Mononuclear cell (primary cell): ENCODE measurements around the gene S100A16. TPM values are rescaled to one million over a fixed set of nuclear protein-coding genes. Genes with fewer than 3 reads are reported as not detected.
"Not testable (repeated sequence)": the region's sequence is repeated elsewhere in the genome, so short reads cannot be mapped to it uniquely, and the experiment has no call there.

Experiments
- H3K27me3 ChIP-seq: 2 replicates; pipeline ENCODE4 v1.6.0; 2011; ENCODE audit warnings: low read length, control low read depth; ENCODE audit not compliant: insufficient read depth
- H3K4me1 ChIP-seq: 2 replicates; pipeline ENCODE4 v1.5.1; 2011; ENCODE audit warnings: mild to moderate bottlenecking, low read length, control low read depth; ENCODE audit not compliant: insufficient read depth
- H3K4me3 ChIP-seq: 2 replicates; pipeline ENCODE4 v1.5.1; 2011; ENCODE audit warnings: mild to moderate bottlenecking, low read length, moderate library complexity
- H3K9me3 ChIP-seq: 2 replicates; pipeline ENCODE4 v1.5.1; 2011; ENCODE audit warnings: low read depth, mild to moderate bottlenecking, control low read depth, low read length
- total RNA-seq: library from RNA; depleted of rRNA; stranded (reverse); fragments of >200 nt; gene quantifications from one replicate; pipeline ENCODE4 v1.2.3, GENCODE V29; 2012

S100A16 gene
- total RNA-seq, 1 donor, result not detected

GRCh38 chr1:153646672-153647345 lies 33.9 kb upstream of the S100A16 start:
- peaks cover 36% of the 10 kb centered on the region for H3K4me1 ChIP-seq
- no peaks in the 10 kb centered on the region for H3K27me3 ChIP-seq
- H3K4me3 ChIP-seq, result no peak overlapping the region
- no peaks in the 10 kb centered on the region for H3K9me3 ChIP-seq

- peaks cover 32% of the 10 kb centered on the region for H3K4me1 ChIP-seq
Measured at GRCh38 chr1:153643816-153644215, 30.9 kb upstream of the S100A16 start.

DNA sequence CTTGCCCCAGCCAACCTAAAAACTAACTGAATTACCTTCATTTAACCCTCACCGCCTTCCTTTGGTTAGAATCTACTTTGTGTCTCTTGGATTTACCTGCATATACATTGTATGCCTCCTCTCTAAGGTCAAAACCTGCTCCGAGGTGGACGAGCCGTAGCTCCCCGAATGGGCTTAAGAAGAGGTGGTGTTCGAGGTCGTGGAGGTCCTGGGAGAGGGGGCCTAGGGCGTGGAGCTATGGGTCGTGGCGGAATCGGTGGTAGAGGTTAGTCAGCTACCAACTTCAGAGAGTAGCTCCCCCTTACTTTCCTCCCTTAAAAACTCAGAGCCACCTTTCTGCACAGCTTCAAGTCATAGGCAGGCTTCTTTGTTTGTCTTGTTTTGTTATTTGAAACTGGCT lies 30.2 kb upstream of the S100A16 start:
- peaks cover 32% of the 10 kb centered on the region for H3K4me1 ChIP-seq
- H3K9me3 ChIP-seq, result no peaks in the 10 kb centered on the region
- H3K27me3 ChIP-seq, result no peaks in the 10 kb centered on the region
- H3K4me3 ChIP-seq, result no peak overlapping the region

More at GRCh38 chr1:153643816-153644215, 30.9 kb upstream of the S100A16 start:
- no peaks in the 10 kb centered on the region for H3K9me3 ChIP-seq
- no peaks in the 10 kb centered on the region for H3K27me3 ChIP-seq
- H3K4me3 ChIP-seq, result no peak overlapping the region

GRCh38 chr1:153642161-153642560 lies 29.2 kb upstream of the S100A16 start:
- no peak overlapping the region for H3K4me3 ChIP-seq
- peaks cover 28% of the 10 kb centered on the region for H3K4me1 ChIP-seq
- H3K9me3 ChIP-seq, result no peaks in the 10 kb centered on the region
- H3K27me3 ChIP-seq, result no peaks in the 10 kb centered on the region

GRCh38 chr1:153640861-153641260 lies 27.9 kb upstream of the S100A16 start:
- H3K9me3 ChIP-seq, result no peaks in the 10 kb centered on the region
- H3K4me1 ChIP-seq, result peaks cover 21% of the 10 kb centered on the region
- H3K4me3 ChIP-seq, result no peak overlapping the region
- no peaks in the 10 kb centered on the region for H3K27me3 ChIP-seq

GRCh38 chr1:153640213-153640612 lies 27.3 kb upstream of the S100A16 start:
- not testable (repeated sequence) for H3K9me3 ChIP-seq, H3K4me3 ChIP-seq, H3K27me3 ChIP-seq
- H3K4me1 ChIP-seq, result peaks cover 21% of the 10 kb centered on the region

GRCh38 chr1:153639280-153639679 lies 26.3 kb upstream of the S100A16 start:
- Histone ChIP-seq H3K27me3 (no peaks in the 10 kb centered on the region), H3K4me3 (no peak overlapping the region), H3K9me3 (no peaks in the 10 kb centered on the region), H3K4me1 (peaks cover 20% of the 10 kb centered on the region)

GRCh38 chr1:153638261-153638660 lies 25.3 kb upstream of the S100A16 start:
- H3K27me3 ChIP-seq, result no peaks in the 10 kb centered on the region
- peaks cover 24% of the 10 kb centered on the region for H3K4me1 ChIP-seq
- H3K9me3 ChIP-seq, result no peaks in the 10 kb centered on the region
- H3K4me3 ChIP-seq, result no peak overlapping the region

DNA sequence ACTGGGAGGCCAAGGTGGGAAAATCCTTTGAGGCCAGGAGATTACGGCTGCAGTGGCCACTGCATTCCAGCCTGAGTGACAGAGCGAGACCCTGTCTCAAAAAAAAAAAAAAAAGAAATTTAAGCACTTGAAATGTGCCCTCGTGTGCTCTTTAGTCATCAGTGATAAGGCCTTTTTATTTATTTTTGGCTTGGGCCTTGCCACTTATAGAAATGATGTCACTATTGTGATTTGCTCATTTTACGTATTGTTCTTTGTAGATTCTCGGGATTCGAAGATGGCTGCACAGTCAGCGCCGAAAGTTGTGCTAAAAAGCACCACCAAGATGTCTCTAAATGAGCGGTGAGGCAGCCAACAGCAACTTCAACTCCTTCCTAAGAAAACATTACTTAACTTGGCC lies 23.4 kb upstream of the S100A16 start:
- Histone ChIP-seq H3K27me3 (no peaks in the 10 kb centered on the region), H3K9me3 (no peaks in the 10 kb centered on the region), H3K4me3 (no peak overlapping the region), H3K4me1 (peaks cover 28% of the 10 kb centered on the region)

GRCh38 chr1:153635872-153636271 lies 22.9 kb upstream of the S100A16 start:
- Histone ChIP-seq H3K27me3 (no peaks in the 10 kb centered on the region), H3K4me1 (peaks cover 28% of the 10 kb centered on the region), H3K4me3 (no peak overlapping the region), H3K9me3 (no peaks in the 10 kb centered on the region)

GRCh38 chr1:153633754-153634665 lies 21.1 kb upstream of the S100A16 start, which contains the start of gene CHTOP:
Gene CHTOP, plus strand, starts transcription at chr1:153634066. Its CDS starts 2,523 bp downstream, at chr1:153636589.
- Histone ChIP-seq H3K27me3 (no peaks in the 10 kb centered on the region), H3K9me3 (no peaks in the 10 kb centered on the region), H3K4me1 (peaks cover 32% of the 10 kb centered on the region), H3K4me3 (peak within 1 kb of the TSS; percentile 61)

- H3K4me1 ChIP-seq, result peaks cover 32% of the 10 kb centered on the region
- H3K9me3 ChIP-seq, result no peaks in the 10 kb centered on the region
- H3K27me3 ChIP-seq, result no peaks in the 10 kb centered on the region
- H3K4me3 ChIP-seq, result peak overlapping the region; percentile 61
Measured at GRCh38 chr1:153633161-153633753, 20.3 kb upstream of the S100A16 start.

DNA sequence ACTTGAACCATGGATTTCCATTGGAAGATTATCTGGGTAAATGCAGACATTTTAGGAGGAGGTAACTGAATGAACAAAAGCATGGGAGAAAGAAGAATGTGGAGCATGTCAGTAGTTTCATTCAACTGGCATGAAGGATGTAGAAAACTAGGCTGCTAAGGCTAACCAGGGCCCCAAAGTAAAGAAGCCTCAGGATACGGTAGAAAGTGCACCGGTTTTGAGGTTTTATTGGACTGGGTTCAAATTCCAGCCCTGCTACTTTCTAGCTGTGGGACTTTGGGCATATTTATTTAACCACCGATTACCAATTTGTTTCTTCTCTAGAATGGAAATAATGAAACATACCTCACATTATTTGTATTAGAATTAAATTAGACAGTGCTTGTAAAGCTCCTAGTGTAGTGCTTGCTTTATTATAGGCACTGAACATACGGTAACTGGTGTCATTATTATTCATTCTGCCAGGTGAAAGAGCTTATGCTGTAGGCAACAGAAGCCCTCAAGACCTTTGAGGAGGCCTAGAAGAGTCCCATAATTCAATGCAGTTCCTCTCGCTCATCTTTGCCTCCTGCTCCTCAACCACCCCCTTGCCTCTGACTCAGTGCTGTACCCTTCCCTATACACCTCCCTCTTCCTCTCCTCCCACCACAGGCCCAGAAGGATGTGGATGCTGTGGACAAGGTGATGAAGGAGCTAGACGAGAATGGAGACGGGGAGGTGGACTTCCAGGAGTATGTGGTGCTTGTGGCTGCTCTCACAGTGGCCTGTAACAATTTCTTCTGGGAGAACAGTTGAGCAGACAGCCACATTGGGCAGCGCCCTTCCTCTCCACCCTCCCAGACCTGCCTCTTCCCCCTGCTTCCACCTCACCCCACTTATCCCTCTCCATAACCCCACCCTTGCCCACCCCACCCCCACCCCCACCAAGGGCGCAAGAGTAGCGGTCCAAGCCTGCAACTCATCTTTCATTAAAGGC lies 18.4 kb upstream of the S100A16 start:
- H3K9me3 ChIP-seq, result no peaks in the 10 kb centered on the region
- H3K4me3 ChIP-seq, result no peak overlapping the region
- no peaks in the 10 kb centered on the region for H3K27me3 ChIP-seq
- peaks cover 30% of the 10 kb centered on the region for H3K4me1 ChIP-seq

DNA sequence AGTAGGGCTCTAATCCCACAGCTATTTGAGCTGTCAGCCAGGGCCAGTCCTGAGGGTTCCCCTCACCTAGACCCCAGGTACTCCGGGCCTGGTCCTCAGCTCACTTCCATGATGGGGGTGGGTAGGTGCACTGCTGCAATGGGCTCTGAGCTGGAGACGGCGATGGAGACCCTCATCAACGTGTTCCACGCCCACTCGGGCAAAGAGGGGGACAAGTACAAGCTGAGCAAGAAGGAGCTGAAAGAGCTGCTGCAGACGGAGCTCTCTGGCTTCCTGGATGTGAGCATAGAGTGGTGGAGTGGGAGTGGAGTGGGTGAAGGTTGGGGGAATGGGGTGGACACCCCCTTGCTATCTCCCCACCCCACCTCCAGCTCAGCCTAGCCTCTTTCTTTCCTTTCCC lies 17.4 kb upstream of the S100A16 start:
- no peak overlapping the region for H3K4me3 ChIP-seq
- no peaks in the 10 kb centered on the region for H3K9me3 ChIP-seq
- peaks cover 21% of the 10 kb centered on the region for H3K4me1 ChIP-seq
- H3K27me3 ChIP-seq, result no peaks in the 10 kb centered on the region
